ENCODE measurements around the gene VSNL1. TPM values are rescaled to one million over a fixed set of nuclear protein-coding genes. Genes with fewer than 3 reads are reported as not detected.

The VSNL1 gene
- polyA plus RNA-seq, 1 experiment, result 0.86 TPM

DNA sequence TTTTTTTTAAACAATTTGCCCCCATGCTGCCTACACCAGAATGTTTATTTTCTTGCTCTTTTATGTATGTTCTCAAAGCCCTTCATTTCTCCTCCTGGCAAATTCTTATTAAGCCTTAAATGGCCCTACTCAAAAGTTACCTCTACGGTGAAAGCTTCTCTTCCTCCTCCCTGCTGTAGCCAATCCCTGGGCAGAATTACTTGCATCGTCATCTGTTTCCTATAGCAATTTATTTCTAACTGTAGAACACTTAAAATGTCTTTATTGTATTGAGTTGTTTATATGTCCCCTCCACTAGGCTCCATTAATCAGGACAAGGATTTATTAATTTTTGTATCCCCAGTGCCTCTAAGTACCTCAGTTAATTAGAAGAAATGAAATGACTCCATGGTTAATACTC lies 19.7 kb upstream of the VSNL1 start:
- Histone ChIP-seq H3K27me3 (ENCODE audit: control insufficient read depth, insufficient read depth, low read length) (no peaks in the 10 kb centered on the region), H3K4me3 (ENCODE audit: low read depth, low read length) (no peak overlapping the region), H3K27ac (ENCODE audit: low read depth, low read length) (no peak overlapping the region), H3K9me3 (ENCODE audit: control insufficient read depth, insufficient read depth, low read length) (no peaks in the 10 kb centered on the region)
- DNase-seq (ENCODE audit: low read depth, low spot score), result no peak
- CTCF ChIA-PET, result interaction anchor here (0.9 kb wide), 1 partner anchor 150 kb away, joined by 4 read pairs; no protein-coding TSS in a partner anchor
- TF ChIP-seq, protein P1, sequence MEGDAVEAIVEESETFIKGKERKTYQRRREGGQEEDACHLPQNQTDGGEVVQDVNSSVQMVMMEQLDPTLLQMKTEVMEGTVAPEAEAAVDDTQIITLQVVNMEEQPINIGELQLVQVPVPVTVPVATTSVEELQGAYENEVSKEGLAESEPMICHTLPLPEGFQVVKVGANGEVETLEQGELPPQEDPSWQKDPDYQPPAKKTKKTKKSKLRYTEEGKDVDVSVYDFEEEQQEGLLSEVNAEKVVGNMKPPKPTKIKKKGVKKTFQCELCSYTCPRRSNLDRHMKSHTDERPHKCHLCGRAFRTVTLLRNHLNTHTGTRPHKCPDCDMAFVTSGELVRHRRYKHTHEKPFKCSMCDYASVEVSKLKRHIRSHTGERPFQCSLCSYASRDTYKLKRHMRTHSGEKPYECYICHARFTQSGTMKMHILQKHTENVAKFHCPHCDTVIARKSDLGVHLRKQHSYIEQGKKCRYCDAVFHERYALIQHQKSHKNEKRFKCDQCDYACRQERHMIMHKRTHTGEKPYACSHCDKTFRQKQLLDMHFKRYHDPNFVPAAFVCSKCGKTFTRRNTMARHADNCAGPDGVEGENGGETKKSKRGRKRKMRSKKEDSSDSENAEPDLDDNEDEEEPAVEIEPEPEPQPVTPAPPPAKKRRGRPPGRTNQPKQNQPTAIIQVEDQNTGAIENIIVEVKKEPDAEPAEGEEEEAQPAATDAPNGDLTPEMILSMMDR (IDR thresholded peaks at IDR 0.05; ENCODE audit: low read depth, low read length), result no peak
- POLR2A ChIA-PET, result no interaction called here

DNA sequence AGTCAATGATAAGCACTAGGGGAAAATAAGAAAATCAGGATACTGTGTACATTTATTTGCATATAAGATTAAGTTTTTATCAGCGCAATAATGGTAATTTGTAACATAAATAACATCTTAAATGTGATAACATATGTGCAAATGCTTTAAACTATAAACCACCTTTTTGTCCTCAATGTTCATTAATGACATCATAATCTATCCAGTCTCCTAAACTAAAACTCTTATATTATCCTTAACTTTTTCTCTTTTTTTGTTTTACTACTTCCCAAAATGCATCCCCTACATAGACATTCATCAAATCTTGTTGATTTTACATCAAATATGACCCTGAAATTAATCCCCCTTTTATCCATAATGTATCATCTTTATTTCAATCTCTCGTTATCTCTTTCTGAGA lies 18.9 kb upstream of the VSNL1 start:
- Histone ChIP-seq H3K4me3 (ENCODE audit: low read depth, low read length) (no peak overlapping the region), H3K27me3 (ENCODE audit: control insufficient read depth, insufficient read depth, low read length) (no peaks in the 10 kb centered on the region), H3K27ac (ENCODE audit: low read depth, low read length) (no peak overlapping the region), H3K9me3 (ENCODE audit: control insufficient read depth, insufficient read depth, low read length) (no peaks in the 10 kb centered on the region)
- TF ChIP-seq, protein P1 (IDR thresholded peaks at IDR 0.05; ENCODE audit: low read depth, low read length), result no peak
- POLR2A ChIA-PET, result no interaction called here
- CTCF ChIA-PET, result no interaction called here
- no peak for DNase-seq (ENCODE audit: low read depth, low spot score)

DNA sequence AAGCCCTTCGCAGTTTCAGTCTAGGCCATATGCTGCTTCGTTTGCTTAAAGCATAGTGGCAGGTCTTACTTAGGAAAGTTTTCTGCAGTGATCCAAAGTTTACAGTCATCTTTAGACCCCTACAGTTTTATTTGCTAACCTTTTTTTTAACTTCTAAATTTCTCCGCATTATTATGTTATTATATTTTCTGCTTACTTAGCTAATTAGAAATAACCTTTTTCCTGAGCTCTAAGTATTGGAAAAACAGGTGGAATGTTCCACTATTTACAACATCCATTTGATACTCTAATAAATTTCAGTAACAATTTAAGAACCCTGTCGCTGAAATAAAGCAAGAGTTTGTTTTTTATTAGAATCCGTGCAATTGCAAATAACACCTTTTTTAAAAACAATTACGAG lies 18.2 kb upstream of the VSNL1 start:
- Histone ChIP-seq H3K27ac (ENCODE audit: low read depth, low read length) (no peak overlapping the region), H3K9me3 (ENCODE audit: control insufficient read depth, insufficient read depth, low read length) (no peaks in the 10 kb centered on the region), H3K27me3 (ENCODE audit: control insufficient read depth, insufficient read depth, low read length) (no peaks in the 10 kb centered on the region), H3K4me3 (ENCODE audit: low read depth, low read length) (no peak overlapping the region)
- TF ChIP-seq, protein P1 (IDR thresholded peaks at IDR 0.05; ENCODE audit: low read depth, low read length), result no peak
- CTCF ChIA-PET, result no interaction called here
- no peak for DNase-seq (ENCODE audit: low read depth, low spot score)
- POLR2A ChIA-PET, result no interaction called here

DNA sequence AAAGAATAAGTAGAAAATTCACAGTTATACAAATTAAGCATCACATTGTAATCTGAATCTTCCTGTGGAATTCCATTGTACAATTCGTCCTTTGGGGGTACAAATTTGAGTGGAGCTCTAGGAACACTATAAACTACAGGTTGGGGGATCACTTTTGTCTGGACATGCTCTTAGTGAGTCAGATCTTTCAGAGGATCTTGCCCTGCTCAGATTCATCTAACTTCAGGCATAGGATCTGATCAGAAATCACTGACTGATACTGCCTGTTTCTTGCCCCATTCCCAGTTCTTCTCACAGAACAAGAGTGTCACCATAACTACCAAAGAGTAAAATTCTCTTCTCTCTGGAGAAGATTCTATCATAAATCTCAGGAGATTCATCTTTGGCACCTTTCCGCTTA lies 10.7 kb upstream of the VSNL1 start:
- POLR2A ChIA-PET, result no interaction called here
- TF ChIP-seq, protein P1 (IDR thresholded peaks at IDR 0.05; ENCODE audit: low read depth, low read length), result no peak
- Histone ChIP-seq H3K4me3 (ENCODE audit: low read depth, low read length) (no peak overlapping the region), H3K27me3 (ENCODE audit: control insufficient read depth, insufficient read depth, low read length) (no peaks in the 10 kb centered on the region), H3K27ac (ENCODE audit: low read depth, low read length) (no peak overlapping the region), H3K9me3 (ENCODE audit: control insufficient read depth, insufficient read depth, low read length) (no peaks in the 10 kb centered on the region)
- CTCF ChIA-PET, result interaction anchor here (1.0 kb wide), 1 partner anchor 219 kb away, joined by 3 read pairs; no protein-coding TSS in a partner anchor
- no peak for DNase-seq (ENCODE audit: low read depth, low spot score)

GRCh38 chr2:17533546-17533945 lies 7.0 kb upstream of the VSNL1 start:
- Histone ChIP-seq H3K9me3 (ENCODE audit: control insufficient read depth, insufficient read depth, low read length) (no peaks in the 10 kb centered on the region), H3K27me3 (ENCODE audit: control insufficient read depth, insufficient read depth, low read length) (peaks cover 3% of the 10 kb centered on the region), H3K27ac (ENCODE audit: low read depth, low read length) (no peak overlapping the region), H3K4me3 (ENCODE audit: low read depth, low read length) (no peak overlapping the region)
- ChIA-PET POLR2A (no interaction called here), CTCF (no interaction called here)
- DNase-seq (ENCODE audit: low read depth, low spot score), result no peak
- TF ChIP-seq, protein P1 (IDR thresholded peaks at IDR 0.05; ENCODE audit: low read depth, low read length), result no peak

All from AG04450 (cell line).